ENCODE results near the gene SLC22A7. TPM values are rescaled to one million over a fixed set of nuclear protein-coding genes. Genes with fewer than 3 reads are reported as not detected.

The SLC22A7 gene
- total and polyA plus RNA-seq, 8 donors, result not detected

DNA sequence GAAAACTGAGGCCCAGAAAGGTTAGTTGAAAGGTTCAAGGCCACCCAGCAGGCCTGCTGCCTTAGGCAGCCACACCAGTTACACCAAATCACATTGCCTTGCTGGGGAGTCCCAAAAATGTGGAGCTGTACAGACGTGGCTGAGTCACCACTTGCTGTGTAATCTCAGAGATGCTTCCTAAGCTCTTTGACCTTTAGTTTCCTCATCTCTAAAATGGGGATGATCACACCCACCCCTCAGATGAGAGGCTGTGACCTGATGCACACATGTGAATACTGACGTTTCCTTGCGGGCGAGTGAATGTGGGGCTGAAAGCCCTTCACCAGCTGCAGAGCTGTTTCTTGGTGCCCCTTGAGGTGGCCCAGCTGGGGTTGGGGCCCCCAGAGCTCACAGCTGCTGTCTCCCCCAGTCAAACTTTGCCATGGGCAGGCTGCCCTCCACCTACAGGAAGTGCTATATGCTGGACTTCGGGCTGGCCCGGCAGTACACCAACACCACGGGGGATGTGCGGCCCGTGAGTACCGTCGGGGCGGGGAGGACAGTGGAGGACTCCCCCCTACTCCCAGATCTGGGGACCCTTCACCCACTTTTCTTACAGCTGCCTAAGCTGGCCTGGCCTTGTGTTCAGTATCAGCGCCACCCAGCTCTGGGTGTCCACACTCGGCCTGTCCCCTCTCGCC, 43.8 kb upstream of the SLC22A7 start:
- DNase-seq, result no peak
- H3K27me3 ChIP-seq, result peaks cover 0 to 80% (median 21%) of the 10 kb centered on the region in 3 donors
- intact Hi-C loops (cut with DNase I; ENCODE audit: low total_unique reads), result no loop called here
- TF ChIP-seq EP300 (IDR thresholded peaks at IDR 0.05), result no peak
- TF ChIP-seq POLR2A (IDR thresholded peaks at IDR 0.05), result no peak
- no peak for TF ChIP-seq POLR2AphosphoS5 (IDR thresholded peaks at IDR 0.05)
- TF ChIP-seq, protein P1, sequence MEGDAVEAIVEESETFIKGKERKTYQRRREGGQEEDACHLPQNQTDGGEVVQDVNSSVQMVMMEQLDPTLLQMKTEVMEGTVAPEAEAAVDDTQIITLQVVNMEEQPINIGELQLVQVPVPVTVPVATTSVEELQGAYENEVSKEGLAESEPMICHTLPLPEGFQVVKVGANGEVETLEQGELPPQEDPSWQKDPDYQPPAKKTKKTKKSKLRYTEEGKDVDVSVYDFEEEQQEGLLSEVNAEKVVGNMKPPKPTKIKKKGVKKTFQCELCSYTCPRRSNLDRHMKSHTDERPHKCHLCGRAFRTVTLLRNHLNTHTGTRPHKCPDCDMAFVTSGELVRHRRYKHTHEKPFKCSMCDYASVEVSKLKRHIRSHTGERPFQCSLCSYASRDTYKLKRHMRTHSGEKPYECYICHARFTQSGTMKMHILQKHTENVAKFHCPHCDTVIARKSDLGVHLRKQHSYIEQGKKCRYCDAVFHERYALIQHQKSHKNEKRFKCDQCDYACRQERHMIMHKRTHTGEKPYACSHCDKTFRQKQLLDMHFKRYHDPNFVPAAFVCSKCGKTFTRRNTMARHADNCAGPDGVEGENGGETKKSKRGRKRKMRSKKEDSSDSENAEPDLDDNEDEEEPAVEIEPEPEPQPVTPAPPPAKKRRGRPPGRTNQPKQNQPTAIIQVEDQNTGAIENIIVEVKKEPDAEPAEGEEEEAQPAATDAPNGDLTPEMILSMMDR (IDR thresholded peaks at IDR 0.05), result no peak
- no peaks in the 10 kb centered on the region for H3K36me3 ChIP-seq
- H3K27ac ChIP-seq, result no peak overlapping the region
- H3K4me1 ChIP-seq, result no peaks in the 10 kb centered on the region
- H3K4me3 ChIP-seq, result no peak overlapping the region
- H3K9me3 ChIP-seq, result no peaks in the 10 kb centered on the region
- 85 to 91% (median 89%) methylated on average over 13 to 15 of the region's 15 CpGs for WGBS, 5 donors

DNA sequence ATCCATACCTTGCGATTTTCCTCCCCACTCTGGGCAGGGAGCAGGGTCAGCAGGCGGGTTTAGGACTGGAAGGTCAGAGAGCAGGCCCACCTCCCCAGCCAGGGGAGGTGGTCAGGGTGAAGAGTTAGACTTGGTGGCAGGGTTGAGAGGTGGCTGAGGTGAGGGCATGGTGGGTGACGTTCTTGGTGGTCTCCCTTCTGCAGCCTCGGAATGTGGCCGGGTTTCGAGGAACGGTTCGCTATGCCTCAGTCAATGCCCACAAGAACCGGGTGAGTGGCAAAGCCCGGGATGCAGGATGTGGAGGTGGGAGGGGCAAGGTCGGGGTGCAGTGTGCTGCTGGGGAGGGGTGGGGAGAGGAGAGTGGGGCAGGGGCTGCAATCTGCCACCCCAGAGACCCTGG, 43.2 kb upstream of the SLC22A7 start:
- Histone ChIP-seq H3K4me1 (no peaks in the 10 kb centered on the region), H3K27me3 (peaks cover 0 to 80% (median 21%) of the 10 kb centered on the region in 3 donors), H3K36me3 (no peaks in the 10 kb centered on the region), H3K27ac (no peak overlapping the region), H3K9me3 (no peaks in the 10 kb centered on the region), H3K4me3 (no peak overlapping the region)
- no peak for TF ChIP-seq EP300 (IDR thresholded peaks at IDR 0.05)
- DNase-seq, result no peak
- 83 to 86% (median 85%) methylated on average over 11 of the region's 11 CpGs for WGBS, 5 donors
- intact Hi-C loops (cut with DNase I; ENCODE audit: low total_unique reads), result no loop called here

DNA sequence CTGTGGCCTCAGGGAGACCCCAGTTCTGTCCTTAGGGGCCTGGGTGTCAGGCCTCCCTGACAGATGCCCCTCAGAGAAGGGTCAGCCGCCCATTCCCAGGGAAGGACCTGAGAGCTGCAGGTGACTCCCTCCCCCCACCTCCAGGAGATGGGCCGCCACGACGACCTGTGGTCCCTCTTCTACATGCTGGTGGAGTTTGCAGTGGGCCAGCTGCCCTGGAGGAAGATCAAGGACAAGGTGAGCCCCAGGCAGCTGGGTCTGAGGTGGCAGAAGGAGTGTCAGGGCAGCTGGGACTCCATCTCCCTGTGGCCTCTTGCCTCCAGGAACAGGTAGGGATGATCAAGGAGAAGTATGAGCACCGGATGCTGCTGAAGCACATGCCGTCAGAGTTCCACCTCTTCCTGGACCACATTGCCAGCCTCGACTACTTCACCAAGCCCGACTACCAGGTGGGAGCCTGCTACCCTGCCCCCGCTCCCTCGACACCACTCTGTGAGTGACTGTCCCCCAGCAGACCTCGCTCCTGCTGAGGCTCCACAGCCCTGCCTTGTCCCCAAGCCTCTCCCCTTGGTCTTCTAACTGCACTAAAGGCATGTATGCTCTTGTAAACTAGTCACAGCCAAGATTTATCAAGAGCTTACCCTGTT, 42.5 kb upstream of the SLC22A7 start:
- Histone ChIP-seq H3K4me3 (no peak overlapping the region), H3K36me3 (no peaks in the 10 kb centered on the region), H3K27me3 (peaks cover 0 to 73% (median 21%) of the 10 kb centered on the region in 3 donors), H3K9me3 (no peaks in the 10 kb centered on the region), H3K4me1 (no peaks in the 10 kb centered on the region), H3K27ac (no peak overlapping the region)
- DNase-seq, result peak in 1 of 2 donors; percentile 3
- intact Hi-C loops (cut with DNase I; ENCODE audit: low total_unique reads), result no loop called here
- WGBS, 5 donors, result 75 to 86% (median 80%) methylated on average over 11 of the region's 11 CpGs
- TF ChIP-seq POLR2AphosphoS5 (IDR thresholded peaks at IDR 0.05), result no peak
- no peak for TF ChIP-seq EP300 (IDR thresholded peaks at IDR 0.05)
- no peak for TF ChIP-seq POLR2A (IDR thresholded peaks at IDR 0.05)
- TF ChIP-seq, protein P1 (IDR thresholded peaks at IDR 0.05), result no peak

DNA sequence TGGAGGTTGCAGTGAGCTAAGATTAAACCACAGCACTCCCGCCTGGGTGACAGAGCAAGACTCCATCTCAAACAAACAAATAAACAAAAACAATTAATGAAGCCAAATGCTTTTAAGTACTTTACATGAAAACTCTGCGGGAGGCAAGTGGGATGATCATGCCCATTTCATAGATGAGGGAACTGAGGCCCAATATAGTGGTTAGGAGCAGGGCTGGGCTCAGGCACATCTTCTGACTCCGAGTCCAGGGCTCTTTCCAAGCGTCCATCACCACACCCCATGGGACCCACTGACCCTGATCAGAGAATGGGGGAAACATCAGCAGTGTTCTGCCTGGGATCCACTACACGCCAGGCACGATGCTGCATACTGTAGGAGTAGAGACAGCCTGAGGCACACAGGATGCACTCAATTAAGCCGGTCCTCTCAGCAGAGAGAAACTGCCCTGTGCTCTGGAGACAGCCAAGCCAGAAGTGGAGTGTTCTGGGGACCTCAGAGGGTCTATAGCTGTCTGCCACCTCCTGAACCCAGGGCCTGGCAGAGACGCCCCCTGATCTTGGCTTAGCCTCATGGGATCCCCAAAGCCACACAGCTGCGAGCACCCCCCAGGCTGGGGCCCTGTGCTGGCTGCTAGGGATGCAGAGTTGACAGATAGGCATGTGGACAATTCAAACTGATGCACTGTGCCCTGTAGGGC, 41.2 kb upstream of the SLC22A7 start:
- H3K9me3 ChIP-seq, result no peaks in the 10 kb centered on the region
- no peaks in the 10 kb centered on the region for H3K36me3 ChIP-seq
- H3K4me3 ChIP-seq, result no peak overlapping the region
- 86 to 91% (median 87%) methylated on average over 8 to 9 of the region's 9 CpGs for WGBS, 5 donors
- peaks cover 0 to 61% (median 12%) of the 10 kb centered on the region in 3 donors for H3K27me3 ChIP-seq
- no peaks in the 10 kb centered on the region for H3K4me1 ChIP-seq
- no peak for DNase-seq
- H3K27ac ChIP-seq, result no peak overlapping the region
- TF ChIP-seq POLR2A (IDR thresholded peaks at IDR 0.05), result no peak
- intact Hi-C loops (cut with DNase I; ENCODE audit: low total_unique reads), result no loop called here

DNA sequence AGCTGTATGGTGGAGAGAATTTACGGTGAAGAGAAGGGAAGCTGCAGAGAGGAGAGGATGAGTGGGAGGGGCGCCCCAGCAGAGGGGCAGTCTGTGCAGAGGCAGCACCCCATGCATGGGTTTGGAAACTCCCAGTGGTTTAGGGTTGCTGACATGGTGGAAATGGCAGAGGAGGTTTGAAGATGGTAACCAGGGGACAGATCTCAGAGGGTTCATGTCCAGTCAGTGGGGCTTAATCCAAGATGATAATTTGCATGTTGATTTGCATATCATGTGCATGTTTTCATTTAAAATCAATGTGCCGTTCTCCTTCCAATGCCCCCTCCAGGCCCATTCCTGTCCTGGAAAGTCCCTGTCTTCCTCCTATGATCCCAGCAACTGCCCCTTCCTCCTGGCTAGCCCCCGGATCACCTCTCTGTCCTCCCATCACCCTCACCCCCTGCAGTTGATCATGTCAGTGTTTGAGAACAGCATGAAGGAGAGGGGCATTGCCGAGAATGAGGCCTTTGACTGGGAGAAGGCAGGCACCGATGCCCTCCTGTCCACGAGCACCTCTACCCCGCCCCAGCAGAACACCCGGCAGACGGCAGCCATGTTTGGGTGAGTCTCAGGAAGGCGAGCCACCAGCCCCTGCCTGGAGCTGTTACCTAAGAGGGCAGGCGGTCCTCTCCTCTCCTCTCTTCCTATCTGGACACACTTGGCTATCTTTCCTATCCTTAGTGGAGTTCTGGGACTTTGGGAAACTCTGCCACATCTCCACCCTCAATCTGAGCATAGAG, 40.5 kb upstream of the SLC22A7 start:
- H3K27ac ChIP-seq, result no peak overlapping the region
- intact Hi-C loops (cut with DNase I; ENCODE audit: low total_unique reads), result no loop called here
- no peak for TF ChIP-seq EP300 (IDR thresholded peaks at IDR 0.05)
- TF ChIP-seq, protein P1 (IDR thresholded peaks at IDR 0.05), result no peak
- no peak for TF ChIP-seq POLR2A (IDR thresholded peaks at IDR 0.05)
- no peak for TF ChIP-seq POLR2AphosphoS5 (IDR thresholded peaks at IDR 0.05)
- H3K4me1 ChIP-seq, result no peaks in the 10 kb centered on the region
- DNase-seq, result no peak
- H3K27me3 ChIP-seq, result peaks cover 0 to 53% (median 5%) of the 10 kb centered on the region in 3 donors
- H3K4me3 ChIP-seq, result no peak overlapping the region
- WGBS, 5 donors, result 66 to 83% (median 79%) methylated on average over 10 to 12 of the region's 12 CpGs
- no peaks in the 10 kb centered on the region for H3K9me3 ChIP-seq
- no peaks in the 10 kb centered on the region for H3K36me3 ChIP-seq
